Neural cell (in vitro differentiated cells): ENCODE results near the gene EIF4G3.
"Not testable (repeated sequence)": the region's sequence is repeated elsewhere in the genome, so short reads cannot be mapped to it uniquely, and the experiment has no call there.

Source experiments
- EP300 ChIP-seq: fragments of 450-650 bp; conservative IDR thresholded peaks from 2 replicates; pipeline ENCODE4 v1.6.1; 2014; ENCODE audit warnings: antibody characterized with exemption, mild to moderate bottlenecking, moderate library complexity; ENCODE audit not compliant: poor library complexity, severe bottlenecking
- TAF1 ChIP-seq: IDR thresholded peaks from 2 replicates; pipeline ENCODE4 v1.6.1; 2012; ENCODE audit warnings: low read depth
- TF ChIP-seq, protein P1 (sequence below): fragments of 450-650 bp; IDR thresholded peaks from 2 replicates; pipeline ENCODE4 v1.5.1; 2014; ENCODE audit warnings: antibody characterized with exemption, mild to moderate bottlenecking, moderate library complexity; ENCODE audit not compliant: poor library complexity, severe bottlenecking

DNA sequence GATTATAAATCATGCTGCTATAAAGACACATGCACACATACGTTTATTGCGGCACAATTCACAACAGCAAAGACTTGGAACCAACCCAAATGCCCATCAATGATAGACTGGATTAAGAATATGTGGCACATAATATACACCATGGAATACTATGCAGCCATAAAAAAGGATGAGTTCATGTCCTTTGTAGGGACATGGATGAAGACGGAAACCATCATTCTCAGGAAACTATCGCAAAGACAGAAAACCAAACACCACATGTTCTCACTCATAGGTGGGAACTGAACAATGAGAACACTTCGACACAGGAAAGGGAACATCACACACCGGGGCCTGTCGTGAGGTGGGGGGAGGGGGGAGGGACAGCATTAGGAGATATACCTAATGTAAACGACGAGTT is 82.4 kb downstream of the EIF4G3 start:
- TF ChIP-seq, protein P1, sequence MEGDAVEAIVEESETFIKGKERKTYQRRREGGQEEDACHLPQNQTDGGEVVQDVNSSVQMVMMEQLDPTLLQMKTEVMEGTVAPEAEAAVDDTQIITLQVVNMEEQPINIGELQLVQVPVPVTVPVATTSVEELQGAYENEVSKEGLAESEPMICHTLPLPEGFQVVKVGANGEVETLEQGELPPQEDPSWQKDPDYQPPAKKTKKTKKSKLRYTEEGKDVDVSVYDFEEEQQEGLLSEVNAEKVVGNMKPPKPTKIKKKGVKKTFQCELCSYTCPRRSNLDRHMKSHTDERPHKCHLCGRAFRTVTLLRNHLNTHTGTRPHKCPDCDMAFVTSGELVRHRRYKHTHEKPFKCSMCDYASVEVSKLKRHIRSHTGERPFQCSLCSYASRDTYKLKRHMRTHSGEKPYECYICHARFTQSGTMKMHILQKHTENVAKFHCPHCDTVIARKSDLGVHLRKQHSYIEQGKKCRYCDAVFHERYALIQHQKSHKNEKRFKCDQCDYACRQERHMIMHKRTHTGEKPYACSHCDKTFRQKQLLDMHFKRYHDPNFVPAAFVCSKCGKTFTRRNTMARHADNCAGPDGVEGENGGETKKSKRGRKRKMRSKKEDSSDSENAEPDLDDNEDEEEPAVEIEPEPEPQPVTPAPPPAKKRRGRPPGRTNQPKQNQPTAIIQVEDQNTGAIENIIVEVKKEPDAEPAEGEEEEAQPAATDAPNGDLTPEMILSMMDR, result not testable (repeated sequence)
- TF ChIP-seq EP300, TAF1: not testable (repeated sequence)
